Uterus (tissue), 4 donors: ENCODE measurements around the gene NPAS1. TPM values are rescaled to one million over a fixed set of nuclear protein-coding genes. Genes with fewer than 3 reads are reported as not detected.

Source experiments
- DNase-seq, 2 donors: peaks; one replicate each; pipeline ENCODE4 v3.0.0-alpha.2; 2019 to 2020
- H3K27ac ChIP-seq, 2 donors: fragments of 200-600 bp; sonication (generic); 1 replicate in 1 of 2; 2 replicates in 1 of 2; pipeline ENCODE4 v1.5.1; 2016 to 2018
- H3K27me3 ChIP-seq, 2 donors: fragments of 200-600 bp; sonication (generic); one replicate each; pipeline ENCODE4 v1.5.1; 2018 to 2019; ENCODE audit warnings: control low read depth in 1 of 2
- H3K36me3 ChIP-seq, 2 donors: fragments of 200-600 bp; sonication (generic); one replicate each; pipeline ENCODE4 v1.5.1; 2019; ENCODE audit warnings: control low read depth in 1 of 2
- H3K4me1 ChIP-seq, 2 donors: fragments of 200-600 bp; sonication (generic); one replicate each; pipeline ENCODE4 v1.5.1; 2018 to 2019; ENCODE audit warnings: control low read depth in 1 of 2
- H3K4me3 ChIP-seq, 2 donors: fragments of 200-600 bp; sonication (generic); 1 replicate in 1 of 2; 2 replicates in 1 of 2; pipeline ENCODE4 v1.5.1; 2018 to 2019; ENCODE audit warnings: mild to moderate bottlenecking in 1 of 2
- H3K9me3 ChIP-seq, 2 donors: fragments of 200-600 bp; sonication (generic); one replicate each; pipeline ENCODE4 v1.5.1; 2019; ENCODE audit warnings: control low read depth in 1 of 2
- POLR2A ChIP-seq, 2 donors: fragments of 450-650 bp; IDR thresholded peaks; one replicate each; pipeline ENCODE4 v1.6.1; 2016; ENCODE audit warnings: antibody characterized with exemption in 2 of 2, mild to moderate bottlenecking in 1 of 2, moderate library complexity in 1 of 2
- intact Hi-C: fragments of 100-400 bp; cut with DNase I; formaldehyde crosslinking; loops from one replicate; pipeline ENCODE4 v1.15.1; 2023; ENCODE audit warnings: low total_unique reads
- total RNA-seq, 4 donors: library from RNA; depleted of rRNA in 3 of 4; stranded (reverse); fragments of >200 nt in 3 of 4; gene quantifications; one replicate each; pipeline versions ENCODE4 v1.1.0 to v1.2.4, GENCODE V29; 2014 to 2023
- TF ChIP-seq, protein P1 (sequence below), 4 experiments: fragments of 200-600 bp in 2 of 4; fragments of 450-650 bp in 2 of 4; sonication (generic) in 2 of 4; IDR thresholded peaks; one replicate each; pipeline ENCODE4 v1.5.1; 2016 to 2019; ENCODE audit warnings: antibody characterized with exemption in 4 of 4, mild to moderate bottlenecking in 2 of 4, moderate library complexity in 1 of 4
- donor health status: DM: yes; HTN: yes; CAD: no.

Gene NPAS1
- total RNA-seq, 4 donors from 2014 or later: not detected

- peak overlapping the region; percentile 56 to 61 for H3K27ac ChIP-seq
- H3K4me1 ChIP-seq: peaks cover 0 to 9% of the 10 kb centered on the region in 2 donors
- intact Hi-C loops: no loop called here
- DNase-seq: no peak
- no peaks in the 10 kb centered on the region for H3K27me3 ChIP-seq
- no peak overlapping the region for H3K4me3 ChIP-seq
- no peaks in the 10 kb centered on the region for H3K9me3 ChIP-seq
- no peaks in the 10 kb centered on the region for H3K36me3 ChIP-seq
- TF ChIP-seq, protein P1, sequence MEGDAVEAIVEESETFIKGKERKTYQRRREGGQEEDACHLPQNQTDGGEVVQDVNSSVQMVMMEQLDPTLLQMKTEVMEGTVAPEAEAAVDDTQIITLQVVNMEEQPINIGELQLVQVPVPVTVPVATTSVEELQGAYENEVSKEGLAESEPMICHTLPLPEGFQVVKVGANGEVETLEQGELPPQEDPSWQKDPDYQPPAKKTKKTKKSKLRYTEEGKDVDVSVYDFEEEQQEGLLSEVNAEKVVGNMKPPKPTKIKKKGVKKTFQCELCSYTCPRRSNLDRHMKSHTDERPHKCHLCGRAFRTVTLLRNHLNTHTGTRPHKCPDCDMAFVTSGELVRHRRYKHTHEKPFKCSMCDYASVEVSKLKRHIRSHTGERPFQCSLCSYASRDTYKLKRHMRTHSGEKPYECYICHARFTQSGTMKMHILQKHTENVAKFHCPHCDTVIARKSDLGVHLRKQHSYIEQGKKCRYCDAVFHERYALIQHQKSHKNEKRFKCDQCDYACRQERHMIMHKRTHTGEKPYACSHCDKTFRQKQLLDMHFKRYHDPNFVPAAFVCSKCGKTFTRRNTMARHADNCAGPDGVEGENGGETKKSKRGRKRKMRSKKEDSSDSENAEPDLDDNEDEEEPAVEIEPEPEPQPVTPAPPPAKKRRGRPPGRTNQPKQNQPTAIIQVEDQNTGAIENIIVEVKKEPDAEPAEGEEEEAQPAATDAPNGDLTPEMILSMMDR (IDR thresholded peaks at IDR 0.05): no peak
- TF ChIP-seq POLR2A (IDR thresholded peaks at IDR 0.05): no peak
Observed at GRCh38 chr19:47094557-47095475, 75.2 kb downstream of the NPAS1 start.

Other genes starting within 250 kb of the NPAS1 start
- 10 to 100 TPM; 13.8 to 78.0 (median 32.4) TPM for gene SLC1A5, start 231.2 kb upstream of the NPAS1 start, total RNA-seq
- 10 to 100 TPM in 3 of 4 donors, 1 to 10 TPM in 1; 3.8 to 59.1 (median 45.1) TPM for gene AP2S1, start 169.0 kb upstream of the NPAS1 start, total RNA-seq
- 10 to 100 TPM in 2 of 4 donors, 1 to 10 TPM in 2; 8.7 to 69.4 (median 30.9) TPM for gene ARHGAP35, start 158.8 kb upstream of the NPAS1 start, total RNA-seq
- gene TMEM160, start 28.8 kb downstream of the NPAS1 start, total RNA-seq: 10 to 100 TPM in 3 of 4 donors, 1 to 10 TPM in 1; 9.4 to 78.8 (median 13.3) TPM
- 10 to 100 TPM in 3 of 4 donors, 1 to 10 TPM in 1; 3.3 to 43.1 (median 18.3) TPM for gene ZC3H4, start 93.9 kb downstream of the NPAS1 start, total RNA-seq
- gene SAE1, start 111.0 kb downstream of the NPAS1 start, total RNA-seq: 100 to 1,000 TPM in 1 of 4 donors, 10 to 100 TPM in 3; 17.6 to 144 (median 45.6) TPM
- 10 to 100 TPM in 1 of 4 donors, 1 to 10 TPM in 3; 3.2 to 11.1 (median 4.8) TPM for gene BBC3, start 211.4 kb downstream of the NPAS1 start, total RNA-seq
- 10 to 100 TPM in 2 of 4 donors, 1 to 10 TPM in 2; 2.6 to 45.4 (median 8.1) TPM for gene CCDC9, start 236.7 kb downstream of the NPAS1 start, total RNA-seq